Gastroesophageal sphincter (tissue), 3 donors: ENCODE results near the gene POMZP3.
"Not testable (repeated sequence)": the region's sequence is repeated elsewhere in the genome, so short reads cannot be mapped to it uniquely, and the experiment has no call there.

Experiments used
- EP300 ChIP-seq: sonication (generic); formaldehyde crosslinking; IDR thresholded peaks from one replicate; pipeline ENCODE4 v1.6.1; 2017; ENCODE audit warnings: antibody characterized with exemption, mild to moderate bottlenecking
- POLR2AphosphoS5 ChIP-seq: sonication (generic); formaldehyde crosslinking; IDR thresholded peaks from one replicate; pipeline ENCODE4 v1.6.1; 2017; ENCODE audit warnings: antibody characterized with exemption
- TF ChIP-seq, protein P1 (sequence below), 4 experiments: fragments of 200-600 bp in 2 of 4; fragments of 450-650 bp in 2 of 4; sonication (generic) in 1 of 4; IDR thresholded peaks; one replicate each; pipeline ENCODE4 v1.5.1; 2017 to 2019; ENCODE audit warnings: antibody characterized with exemption in 4 of 4, mild to moderate bottlenecking in 2 of 4, moderate library complexity in 2 of 4

DNA sequence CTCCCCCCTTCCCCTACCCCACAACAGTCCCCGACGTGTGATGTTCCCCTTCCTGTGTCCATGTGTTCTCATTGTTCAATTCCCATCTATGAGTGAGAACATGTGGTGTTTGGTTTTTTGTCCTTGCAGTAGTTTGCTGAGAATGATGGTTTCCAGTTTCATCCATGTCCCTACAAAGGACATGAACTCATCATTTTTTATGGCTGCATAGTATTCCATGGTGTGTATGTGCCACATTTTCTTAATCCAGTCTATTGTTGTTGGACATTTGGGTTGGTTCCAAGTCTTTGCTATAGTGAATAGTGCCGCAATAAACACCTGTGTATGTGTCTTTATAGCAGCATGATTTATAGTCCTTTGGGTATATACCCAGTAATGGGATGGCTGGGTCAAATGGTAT is 65.7 kb downstream of the POMZP3 start:
- TF ChIP-seq, protein P1, sequence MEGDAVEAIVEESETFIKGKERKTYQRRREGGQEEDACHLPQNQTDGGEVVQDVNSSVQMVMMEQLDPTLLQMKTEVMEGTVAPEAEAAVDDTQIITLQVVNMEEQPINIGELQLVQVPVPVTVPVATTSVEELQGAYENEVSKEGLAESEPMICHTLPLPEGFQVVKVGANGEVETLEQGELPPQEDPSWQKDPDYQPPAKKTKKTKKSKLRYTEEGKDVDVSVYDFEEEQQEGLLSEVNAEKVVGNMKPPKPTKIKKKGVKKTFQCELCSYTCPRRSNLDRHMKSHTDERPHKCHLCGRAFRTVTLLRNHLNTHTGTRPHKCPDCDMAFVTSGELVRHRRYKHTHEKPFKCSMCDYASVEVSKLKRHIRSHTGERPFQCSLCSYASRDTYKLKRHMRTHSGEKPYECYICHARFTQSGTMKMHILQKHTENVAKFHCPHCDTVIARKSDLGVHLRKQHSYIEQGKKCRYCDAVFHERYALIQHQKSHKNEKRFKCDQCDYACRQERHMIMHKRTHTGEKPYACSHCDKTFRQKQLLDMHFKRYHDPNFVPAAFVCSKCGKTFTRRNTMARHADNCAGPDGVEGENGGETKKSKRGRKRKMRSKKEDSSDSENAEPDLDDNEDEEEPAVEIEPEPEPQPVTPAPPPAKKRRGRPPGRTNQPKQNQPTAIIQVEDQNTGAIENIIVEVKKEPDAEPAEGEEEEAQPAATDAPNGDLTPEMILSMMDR (IDR thresholded peaks at IDR 0.05), result not testable (repeated sequence)
- not testable (repeated sequence) for TF ChIP-seq POLR2AphosphoS5, EP300
